ENCODE measurements around the gene MUTYH.

GRCh38 chr1:45345014-45345413, 4.8 kb upstream of the MUTYH start:
- no peak for TF ChIP-seq EZH2 (IDR thresholded peaks at IDR 0.05; ENCODE audit: borderline replicate concordance, low read depth, low read length, poor library complexity, severe bottlenecking)
- TF ChIP-seq CTCF (conservative IDR thresholded peaks at IDR 0.05; ENCODE audit: low read depth, low read length) = no peak

All from A673 (cell line).